ENCODE measurements around the gene MPPED1. TPM values are rescaled to one million over a fixed set of nuclear protein-coding genes. Genes with fewer than 3 reads are reported as not detected.

MPPED1 gene
- total RNA-seq, 1 experiment from 2014 or later = not detected

GRCh38 chr22:43542681-43543521 lies 131.1 kb downstream of the MPPED1 start:
- BruUV-seq (replicated peaks) = no TSS peak

GRCh38 chr22:43543522-43544288 lies 131.9 kb downstream of the MPPED1 start:
- Mint-ChIP-seq H3K9me3 (ENCODE audit: unreplicated experiment) (no peaks in the 10 kb centered on the region), H3K27ac (ENCODE audit: low read depth, unreplicated experiment) (no peak overlapping the region), H3K27me3 (ENCODE audit: insufficient read depth, unreplicated experiment) (peaks cover 50% of the 10 kb centered on the region), H3K4me3 (ENCODE audit: unreplicated experiment) (no peak overlapping the region), H3K36me3 (ENCODE audit: insufficient read depth, unreplicated experiment) (no peaks in the 10 kb centered on the region), H3K4me1 (ENCODE audit: insufficient read depth, unreplicated experiment) (no peaks in the 10 kb centered on the region)
- CTCF ChIA-PET = no interaction called here
- intact Hi-C loops (cut with micrococcal nuclease) = no loop called here
- TF ChIP-seq CTCF (IDR thresholded peaks at IDR 0.05; ENCODE audit: unreplicated experiment) = no peak
- no peak for DNase-seq (ENCODE audit: unreplicated experiment)
- no TSS peak for BruUV-seq (replicated peaks)
- POLR2A ChIA-PET = no interaction called here

More at GRCh38 chr22:43542681-43543521, 131.1 kb downstream of the MPPED1 start:
- POLR2A ChIA-PET = no interaction called here
- H3K4me3 Mint-ChIP-seq (ENCODE audit: unreplicated experiment) = no peak overlapping the region
- H3K9me3 Mint-ChIP-seq (ENCODE audit: unreplicated experiment) = no peaks in the 10 kb centered on the region
- DNase-seq (ENCODE audit: unreplicated experiment) = no peak
- no peak overlapping the region for H3K27ac Mint-ChIP-seq (ENCODE audit: low read depth, unreplicated experiment)
- intact Hi-C loops (cut with micrococcal nuclease) = no loop called here
- TF ChIP-seq CTCF (IDR thresholded peaks at IDR 0.05; ENCODE audit: unreplicated experiment) = no peak
- H3K36me3 Mint-ChIP-seq (ENCODE audit: insufficient read depth, unreplicated experiment) = no peaks in the 10 kb centered on the region
- no peaks in the 10 kb centered on the region for H3K4me1 Mint-ChIP-seq (ENCODE audit: insufficient read depth, unreplicated experiment)
- CTCF ChIA-PET = interaction anchor here (0.6 kb wide), 2 partner anchors 20 to 70 kb away, joined by 3 to 4 read pairs; no protein-coding TSS in a partner anchor
- H3K27me3 Mint-ChIP-seq (ENCODE audit: insufficient read depth, unreplicated experiment) = peaks cover 58% of the 10 kb centered on the region

GRCh38 chr22:43544289-43544673 lies 132.5 kb downstream of the MPPED1 start:
- POLR2A ChIA-PET = interaction anchor here (1.1 kb wide), 1 partner anchor 12 kb away, joined by 3 read pairs; no protein-coding TSS in a partner anchor
- H3K9me3 Mint-ChIP-seq (ENCODE audit: unreplicated experiment) = no peaks in the 10 kb centered on the region
- CTCF ChIA-PET = no interaction called here
- no peaks in the 10 kb centered on the region for H3K36me3 Mint-ChIP-seq (ENCODE audit: insufficient read depth, unreplicated experiment)
- H3K4me3 Mint-ChIP-seq (ENCODE audit: unreplicated experiment) = no peak overlapping the region
- intact Hi-C loops (cut with micrococcal nuclease) = no loop called here
- H3K4me1 Mint-ChIP-seq (ENCODE audit: insufficient read depth, unreplicated experiment) = no peaks in the 10 kb centered on the region
- no peak for TF ChIP-seq CTCF (IDR thresholded peaks at IDR 0.05; ENCODE audit: unreplicated experiment)
- H3K27ac Mint-ChIP-seq (ENCODE audit: low read depth, unreplicated experiment) = no peak overlapping the region
- H3K27me3 Mint-ChIP-seq (ENCODE audit: insufficient read depth, unreplicated experiment) = peaks cover 45% of the 10 kb centered on the region
- DNase-seq (ENCODE audit: unreplicated experiment) = no peak
- no TSS peak for BruUV-seq (replicated peaks)

GRCh38 chr22:43546186-43546585 lies 134.4 kb downstream of the MPPED1 start:
- Mint-ChIP-seq H3K9me3 (ENCODE audit: unreplicated experiment) (no peaks in the 10 kb centered on the region), H3K27ac (ENCODE audit: low read depth, unreplicated experiment) (no peak overlapping the region), H3K4me3 (ENCODE audit: unreplicated experiment) (no peak overlapping the region), H3K4me1 (ENCODE audit: insufficient read depth, unreplicated experiment) (no peaks in the 10 kb centered on the region), H3K36me3 (ENCODE audit: insufficient read depth, unreplicated experiment) (no peaks in the 10 kb centered on the region), H3K27me3 (ENCODE audit: insufficient read depth, unreplicated experiment) (peaks cover 46% of the 10 kb centered on the region)
- no TSS peak for BruUV-seq (replicated peaks)
- CTCF ChIA-PET = no interaction called here
- TF ChIP-seq CTCF (IDR thresholded peaks at IDR 0.05; ENCODE audit: unreplicated experiment) = no peak
- POLR2A ChIA-PET = interaction anchor here (0.7 kb wide), 1 partner anchor 8 kb away, joined by 3 read pairs; no protein-coding TSS in a partner anchor
- intact Hi-C loops (cut with micrococcal nuclease) = no loop called here
- DNase-seq (ENCODE audit: unreplicated experiment) = no peak

Measured in MCF 10A (cell line).